Chondrocyte (in vitro differentiated cells): Measurements from ENCODE around the gene UBAP2L. TPM values are rescaled to one million over a fixed set of nuclear protein-coding genes. Genes with fewer than 3 reads are reported as not detected.

ENCODE experiments used
- DNase-seq: peaks from one replicate; pipeline ENCODE4 v3.0.0; 2021; ENCODE audit warnings: mixed read lengths, low spot score
- H3K27ac Mint-ChIP-seq: one replicate; pipeline ENCODE4 v1.8.0; 2021; ENCODE audit warnings: mild to moderate bottlenecking, moderate library complexity, mixed read lengths; ENCODE audit not compliant: unreplicated experiment
- H3K27me3 Mint-ChIP-seq: 2 replicates; pipeline ENCODE4 v1.8.0; 2021; ENCODE audit warnings: low read depth, mixed read lengths
- H3K36me3 Mint-ChIP-seq: 2 replicates; pipeline ENCODE4 v1.8.0; 2021; ENCODE audit warnings: low read depth, mixed read lengths
- H3K4me1 Mint-ChIP-seq: 2 replicates; pipeline ENCODE4 v1.8.0; 2021; ENCODE audit warnings: low read depth, mild to moderate bottlenecking, mixed read lengths
- H3K4me3 Mint-ChIP-seq: one replicate; pipeline ENCODE4 v1.8.0; 2021; ENCODE audit warnings: mild to moderate bottlenecking, moderate library complexity, mixed read lengths; ENCODE audit not compliant: unreplicated experiment
- H3K9me3 Mint-ChIP-seq: 2 replicates; pipeline ENCODE4 v1.8.0; 2021; ENCODE audit warnings: low read depth, mixed read lengths
- total RNA-seq: library from RNA; stranded (reverse); gene quantifications from 3 replicates; pipeline ENCODE4 v1.2.1, GENCODE V29; 2021
- TF ChIP-seq, protein P1 (sequence below): fragments of 200-600 bp; sonication (generic); IDR thresholded peaks from 2 replicates; pipeline ENCODE4 v1.5.0; 2021; ENCODE audit warnings: antibody characterized with exemption, mild to moderate bottlenecking, moderate library complexity

The UBAP2L gene
- total RNA-seq, 1 donor from 2014 or later = 186 TPM

- no peak within 1 kb of the TSS for H3K4me3 Mint-ChIP-seq
- H3K9me3 Mint-ChIP-seq = no peaks in the 10 kb centered on the region
- peaks cover 25% of the 10 kb centered on the region for H3K36me3 Mint-ChIP-seq
- H3K27ac Mint-ChIP-seq = peak within 1 kb of the TSS; percentile 5
- no peak for DNase-seq
- H3K27me3 Mint-ChIP-seq = no peaks in the 10 kb centered on the region
- TF ChIP-seq, protein P1, sequence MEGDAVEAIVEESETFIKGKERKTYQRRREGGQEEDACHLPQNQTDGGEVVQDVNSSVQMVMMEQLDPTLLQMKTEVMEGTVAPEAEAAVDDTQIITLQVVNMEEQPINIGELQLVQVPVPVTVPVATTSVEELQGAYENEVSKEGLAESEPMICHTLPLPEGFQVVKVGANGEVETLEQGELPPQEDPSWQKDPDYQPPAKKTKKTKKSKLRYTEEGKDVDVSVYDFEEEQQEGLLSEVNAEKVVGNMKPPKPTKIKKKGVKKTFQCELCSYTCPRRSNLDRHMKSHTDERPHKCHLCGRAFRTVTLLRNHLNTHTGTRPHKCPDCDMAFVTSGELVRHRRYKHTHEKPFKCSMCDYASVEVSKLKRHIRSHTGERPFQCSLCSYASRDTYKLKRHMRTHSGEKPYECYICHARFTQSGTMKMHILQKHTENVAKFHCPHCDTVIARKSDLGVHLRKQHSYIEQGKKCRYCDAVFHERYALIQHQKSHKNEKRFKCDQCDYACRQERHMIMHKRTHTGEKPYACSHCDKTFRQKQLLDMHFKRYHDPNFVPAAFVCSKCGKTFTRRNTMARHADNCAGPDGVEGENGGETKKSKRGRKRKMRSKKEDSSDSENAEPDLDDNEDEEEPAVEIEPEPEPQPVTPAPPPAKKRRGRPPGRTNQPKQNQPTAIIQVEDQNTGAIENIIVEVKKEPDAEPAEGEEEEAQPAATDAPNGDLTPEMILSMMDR = no peak
- no peaks in the 10 kb centered on the region for H3K4me1 Mint-ChIP-seq
Observed at GRCh38 chr1:154206196-154206595, 14.6 kb upstream of the UBAP2L start, which contains the start of gene CFAP141. Gene CFAP141, minus strand, starts transcription at chr1:154206333. Its CDS starts 26 bp downstream, at chr1:154206307.

- H3K27me3 Mint-ChIP-seq = no peaks in the 10 kb centered on the region
- TF ChIP-seq, protein P1 = no peak
- no peaks in the 10 kb centered on the region for H3K9me3 Mint-ChIP-seq
- no peak for DNase-seq
- peak overlapping the region; percentile 3 for H3K27ac Mint-ChIP-seq
- H3K4me1 Mint-ChIP-seq = no peaks in the 10 kb centered on the region
- H3K4me3 Mint-ChIP-seq = no peak overlapping the region
- H3K36me3 Mint-ChIP-seq = peaks cover 28% of the 10 kb centered on the region
Observed at GRCh38 chr1:154207262-154207661, 13.5 kb upstream of the UBAP2L start.

DNA sequence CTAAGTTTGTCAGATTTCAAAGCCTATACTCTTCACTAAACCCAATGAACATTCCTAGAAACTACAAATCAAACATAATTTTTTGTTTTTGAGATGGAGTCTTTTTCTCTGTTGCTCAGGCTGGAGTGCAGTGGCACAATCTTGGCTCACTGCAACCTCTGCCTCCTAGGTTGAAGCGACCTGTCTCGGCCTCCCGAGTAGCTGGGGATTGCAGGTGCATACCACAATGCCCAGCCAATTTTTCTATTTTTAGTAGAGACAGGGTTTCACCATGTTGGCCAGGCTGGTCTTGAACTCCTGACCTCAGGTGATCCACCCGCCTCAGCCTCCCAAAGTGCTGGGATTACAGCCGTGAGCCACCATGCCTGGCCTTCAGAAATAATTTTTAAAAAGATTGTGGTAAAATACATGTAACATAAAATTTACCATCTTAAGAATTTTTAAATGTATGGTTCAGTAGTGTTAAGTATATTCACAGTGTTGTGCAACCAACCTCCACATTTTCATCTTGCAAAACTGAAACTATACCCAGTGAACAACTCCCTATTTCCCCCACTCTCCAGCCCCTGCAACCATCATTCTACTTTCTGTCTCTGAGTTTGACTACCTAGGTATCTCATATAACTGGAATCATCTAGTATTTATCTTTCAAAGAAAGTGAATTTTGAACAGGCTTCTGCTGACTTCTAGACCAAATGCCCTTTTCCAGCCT lies 11.9 kb upstream of the UBAP2L start:
- no peaks in the 10 kb centered on the region for H3K9me3 Mint-ChIP-seq
- H3K27me3 Mint-ChIP-seq = no peaks in the 10 kb centered on the region
- peaks cover 37% of the 10 kb centered on the region for H3K36me3 Mint-ChIP-seq
- no peak overlapping the region for H3K4me3 Mint-ChIP-seq
- TF ChIP-seq, protein P1 = no peak
- peak overlapping the region; percentile 59 for H3K27ac Mint-ChIP-seq
- no peaks in the 10 kb centered on the region for H3K4me1 Mint-ChIP-seq
- DNase-seq = no peak

- Mint-ChIP-seq H3K9me3 (no peaks in the 10 kb centered on the region), H3K27ac (no peak overlapping the region), H3K36me3 (peaks cover 28% of the 10 kb centered on the region), H3K27me3 (no peaks in the 10 kb centered on the region), H3K4me1 (peaks cover 3% of the 10 kb centered on the region), H3K4me3 (no peak overlapping the region)
- no peak for DNase-seq
- TF ChIP-seq, protein P1 = no peak
Observed at GRCh38 chr1:154212083-154212482, 8.7 kb upstream of the UBAP2L start.

- Mint-ChIP-seq H3K36me3 (peaks cover 27% of the 10 kb centered on the region), H3K27ac (no peak overlapping the region), H3K4me3 (no peak overlapping the region), H3K9me3 (no peaks in the 10 kb centered on the region), H3K4me1 (peaks cover 13% of the 10 kb centered on the region), H3K27me3 (no peaks in the 10 kb centered on the region)
- DNase-seq = no peak
- TF ChIP-seq, protein P1 = no peak
Observed at GRCh38 chr1:154213274-154213673, 7.5 kb upstream of the UBAP2L start.
